Fibroblast of lung (primary cell): ENCODE data around the gene NHS. TPM values are rescaled to one million over a fixed set of nuclear protein-coding genes. Genes with fewer than 3 reads are reported as not detected.

Source experiments
- DNase-seq, 2 donors: peaks; one replicate each; pipeline versions ENCODE4 v3.0.0 to v3.0.0-alpha.2; 2010; ENCODE audit warnings: low read depth in 2 of 2
- H2AFZ ChIP-seq: 2 replicates; pipeline ENCODE4 v1.5.1; 2012; ENCODE audit warnings: low read length, control low read depth, inconsistent platforms
- H3K27ac ChIP-seq: 2 replicates; pipeline ENCODE4 v1.5.1; 2011; ENCODE audit warnings: low read length, control low read depth; ENCODE audit not compliant: insufficient read depth
- H3K27me3 ChIP-seq: 2 replicates; pipeline ENCODE4 v1.5.1; 2011; ENCODE audit warnings: mild to moderate bottlenecking, low read length; ENCODE audit not compliant: control insufficient read depth, insufficient read depth
- H3K36me3 ChIP-seq: 2 replicates; pipeline ENCODE4 v1.5.1; 2011; ENCODE audit warnings: low read length; ENCODE audit not compliant: control insufficient read depth, insufficient read depth
- H3K4me1 ChIP-seq: 2 replicates; pipeline ENCODE4 v1.5.1; 2011; ENCODE audit warnings: low read length; ENCODE audit not compliant: control insufficient read depth, insufficient read depth; ENCODE audit errors: extremely low read depth
- H3K4me2 ChIP-seq: 2 replicates; pipeline ENCODE4 v1.5.1; 2011; ENCODE audit warnings: low read length, control low read depth; ENCODE audit not compliant: insufficient read depth; ENCODE audit errors: extremely low read depth
- H3K4me3 ChIP-seq, 4 experiments: fragments of 200-600 bp in 1 of 4; sonication (generic) in 1 of 4; replicated peaks in 1 of 4; 2 replicates each; pipeline ENCODE4 v1.5.1; 2011 to 2016; ENCODE audit warnings: low read length in 4 of 4, low read depth in 3 of 4, mild to moderate bottlenecking in 3 of 4, control low read depth in 2 of 4, inconsistent platforms in 1 of 4, mixed read lengths in 1 of 4; ENCODE audit not compliant: insufficient read depth in 1 of 4; ENCODE audit errors: control extremely low read depth in 1 of 4
- H3K79me2 ChIP-seq: 2 replicates; pipeline ENCODE4 v1.5.1; 2012; ENCODE audit warnings: mild to moderate bottlenecking, low read length, inconsistent platforms; ENCODE audit not compliant: control insufficient read depth, insufficient read depth
- H3K9ac ChIP-seq: 2 replicates; pipeline ENCODE4 v1.5.1; 2011; ENCODE audit warnings: mild to moderate bottlenecking, low read length, control low read depth; ENCODE audit not compliant: insufficient read depth
- H3K9me3 ChIP-seq: 2 replicates; pipeline ENCODE4 v1.5.1; 2012; ENCODE audit warnings: low read depth, low read length; ENCODE audit not compliant: control insufficient read depth, insufficient read depth
- H4K20me1 ChIP-seq: 2 replicates; pipeline ENCODE4 v1.5.1; 2011; ENCODE audit warnings: low read length; ENCODE audit not compliant: control insufficient read depth, insufficient read depth; ENCODE audit errors: extremely low read depth
- EZH2 ChIP-seq: IDR thresholded peaks from 2 replicates; pipeline ENCODE4 v1.5.1; 2012; ENCODE audit warnings: low read length, control low read depth, mild to moderate bottlenecking; ENCODE audit errors: missing control alignments
- polyA plus RNA-seq, 2 donors: library from polyadenylated mRNA; depleted of rRNA in 1 of 2; stranded (reverse) in 1 of 2; unstranded in 1 of 2; fragments of >200 nt; gene quantifications; 2 replicates each; pipeline ENCODE4 v1.2.1, GENCODE V29; 2011 to 2012; ENCODE audit warnings: missing spikeins in 1 of 2
- total RNA-seq: library from RNA; depleted of rRNA; stranded (reverse); fragments of >200 nt; gene quantifications from 2 replicates; pipeline ENCODE4 v1.2.1, GENCODE V29; 2014
- TF ChIP-seq, protein P1 (sequence below), 2 donors: IDR thresholded peaks in 1 of 2; conservative IDR thresholded peaks in 1 of 2; 1 replicate in 1 of 2; 2 replicates in 1 of 2; pipeline ENCODE4 v1.5.1; 2011 to 2012; ENCODE audit warnings: low read length in 2 of 2, control low read depth in 1 of 2, inconsistent platforms in 1 of 2, low read depth in 1 of 2, mild to moderate bottlenecking in 1 of 2

The NHS gene
- total and polyA plus RNA-seq, 2 donors (not counting 1 experiment from before 2014, with no cell fraction given) = 1.4 to 3.8 TPM

DNA sequence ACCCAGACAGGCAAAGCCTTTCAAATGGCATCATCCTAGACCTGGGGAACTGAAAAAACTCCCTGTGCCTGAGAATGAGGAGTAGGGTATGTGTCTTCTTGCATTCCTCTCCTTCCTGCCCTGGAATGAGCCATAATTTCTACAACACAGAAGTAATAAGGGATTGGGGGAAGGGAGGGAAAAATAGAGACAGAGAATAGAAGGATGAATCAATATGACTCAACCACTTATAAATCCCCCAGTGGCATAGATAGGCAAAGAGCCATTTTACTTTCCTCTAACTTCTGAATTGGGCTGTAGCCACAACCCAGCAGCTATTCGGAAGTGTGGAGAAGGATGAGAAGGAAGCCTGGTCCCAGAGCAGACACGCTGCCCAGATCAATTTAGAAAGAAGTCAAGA lies 99.9 kb downstream of the NHS start:
- H3K9ac ChIP-seq = no peak overlapping the region
- no peaks in the 10 kb centered on the region for H4K20me1 ChIP-seq
- no peaks in the 10 kb centered on the region for H3K9me3 ChIP-seq
- no peaks in the 10 kb centered on the region for H3K36me3 ChIP-seq
- no peak overlapping the region for H3K27ac ChIP-seq
- DNase-seq = peak in 1 of 2 donors; percentile 84
- H3K4me2 ChIP-seq = no peak overlapping the region
- H3K27me3 ChIP-seq = no peaks in the 10 kb centered on the region
- no peaks in the 10 kb centered on the region for H3K4me1 ChIP-seq
- no peak overlapping the region for H2AFZ ChIP-seq
- no peaks in the 10 kb centered on the region for H3K79me2 ChIP-seq
- H3K4me3 ChIP-seq = no peak overlapping the region
- TF ChIP-seq, protein P1, sequence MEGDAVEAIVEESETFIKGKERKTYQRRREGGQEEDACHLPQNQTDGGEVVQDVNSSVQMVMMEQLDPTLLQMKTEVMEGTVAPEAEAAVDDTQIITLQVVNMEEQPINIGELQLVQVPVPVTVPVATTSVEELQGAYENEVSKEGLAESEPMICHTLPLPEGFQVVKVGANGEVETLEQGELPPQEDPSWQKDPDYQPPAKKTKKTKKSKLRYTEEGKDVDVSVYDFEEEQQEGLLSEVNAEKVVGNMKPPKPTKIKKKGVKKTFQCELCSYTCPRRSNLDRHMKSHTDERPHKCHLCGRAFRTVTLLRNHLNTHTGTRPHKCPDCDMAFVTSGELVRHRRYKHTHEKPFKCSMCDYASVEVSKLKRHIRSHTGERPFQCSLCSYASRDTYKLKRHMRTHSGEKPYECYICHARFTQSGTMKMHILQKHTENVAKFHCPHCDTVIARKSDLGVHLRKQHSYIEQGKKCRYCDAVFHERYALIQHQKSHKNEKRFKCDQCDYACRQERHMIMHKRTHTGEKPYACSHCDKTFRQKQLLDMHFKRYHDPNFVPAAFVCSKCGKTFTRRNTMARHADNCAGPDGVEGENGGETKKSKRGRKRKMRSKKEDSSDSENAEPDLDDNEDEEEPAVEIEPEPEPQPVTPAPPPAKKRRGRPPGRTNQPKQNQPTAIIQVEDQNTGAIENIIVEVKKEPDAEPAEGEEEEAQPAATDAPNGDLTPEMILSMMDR (conservative IDR thresholded peaks at IDR 0.05 in 1 of 2, IDR thresholded peaks at IDR 0.05 in 1 of 2; ENCODE audit: low read depth in 1 of 2, low read length in 2 of 2) = no peak
- no peak for TF ChIP-seq EZH2

DNA sequence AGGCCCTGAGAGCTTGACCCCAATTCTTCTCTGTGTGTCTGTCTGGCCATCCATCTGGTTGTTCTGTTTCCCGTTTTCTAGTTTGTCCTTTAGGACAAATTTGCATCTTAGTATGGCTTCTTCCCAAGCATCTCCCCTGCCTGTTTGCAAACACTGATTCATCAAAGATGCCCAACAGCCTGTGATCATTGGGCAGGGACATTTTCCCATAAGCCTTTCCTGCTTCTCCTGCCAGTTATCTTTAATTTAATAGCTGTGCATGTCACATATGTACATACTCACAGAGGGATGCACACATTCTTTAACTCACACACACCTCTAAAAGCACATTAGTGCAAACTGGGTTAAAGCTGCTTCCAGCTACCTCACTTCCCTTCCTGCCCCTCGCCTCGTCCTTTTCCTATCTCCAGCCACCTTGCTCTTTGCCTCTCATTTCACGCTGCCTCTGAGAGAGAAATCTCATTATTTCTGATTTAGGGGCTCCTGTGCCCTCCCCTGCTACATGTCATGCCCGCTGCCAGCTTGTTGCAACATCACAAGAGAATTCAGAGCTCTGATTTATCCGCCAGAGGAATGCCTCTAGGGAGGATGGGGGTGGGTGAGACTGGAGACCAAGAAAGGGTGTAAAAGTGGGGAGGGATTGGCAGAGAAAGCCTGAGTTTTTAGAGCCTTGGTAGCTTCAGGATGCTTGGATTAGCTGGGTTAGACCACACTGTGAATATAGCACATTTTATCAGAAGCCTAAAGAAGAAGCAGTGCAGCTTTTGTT lies 100.6 kb downstream of the NHS start:
- peak; percentile 5 to 33 for DNase-seq
- no peaks in the 10 kb centered on the region for H3K4me1 ChIP-seq
- no peak overlapping the region for H2AFZ ChIP-seq
- no peak overlapping the region for H3K9ac ChIP-seq
- no peaks in the 10 kb centered on the region for H3K36me3 ChIP-seq
- H3K4me2 ChIP-seq = no peak overlapping the region
- TF ChIP-seq, protein P1 (conservative IDR thresholded peaks at IDR 0.05 in 1 of 2, IDR thresholded peaks at IDR 0.05 in 1 of 2; ENCODE audit: low read depth in 1 of 2, low read length in 2 of 2) = no peak
- TF ChIP-seq EZH2 = no peak
- no peaks in the 10 kb centered on the region for H4K20me1 ChIP-seq
- H3K4me3 ChIP-seq = no peak overlapping the region
- H3K27ac ChIP-seq = no peak overlapping the region
- no peaks in the 10 kb centered on the region for H3K9me3 ChIP-seq
- H3K79me2 ChIP-seq = no peaks in the 10 kb centered on the region
- no peaks in the 10 kb centered on the region for H3K27me3 ChIP-seq

DNA sequence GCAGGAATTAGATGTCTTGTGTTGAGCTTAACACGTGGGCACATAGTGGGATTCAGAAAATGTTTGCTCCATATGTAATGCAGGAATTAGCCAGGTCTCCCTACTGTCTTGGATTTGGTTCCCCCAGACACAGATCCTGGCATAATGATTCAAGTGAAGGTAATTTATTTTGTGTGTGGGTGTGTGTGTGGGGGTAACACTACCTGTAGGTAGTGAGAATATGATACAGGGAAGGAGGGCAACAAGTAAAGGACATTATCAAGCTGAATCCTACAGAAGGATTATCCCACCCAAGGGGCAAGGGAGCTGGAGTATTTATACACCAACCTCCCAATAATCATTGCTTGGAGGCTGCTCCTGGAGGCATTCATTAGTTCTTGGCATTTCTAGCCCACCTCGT lies 101.4 kb downstream of the NHS start:
- no peaks in the 10 kb centered on the region for H3K79me2 ChIP-seq
- TF ChIP-seq EZH2 = no peak
- TF ChIP-seq, protein P1 (conservative IDR thresholded peaks at IDR 0.05 in 1 of 2, IDR thresholded peaks at IDR 0.05 in 1 of 2; ENCODE audit: low read depth in 1 of 2, low read length in 2 of 2) = no peak
- DNase-seq = no peak
- no peaks in the 10 kb centered on the region for H4K20me1 ChIP-seq
- no peaks in the 10 kb centered on the region for H3K9me3 ChIP-seq
- H3K9ac ChIP-seq = no peak overlapping the region
- H3K4me2 ChIP-seq = no peak overlapping the region
- H3K27ac ChIP-seq = no peak overlapping the region
- H3K4me3 ChIP-seq = no peak overlapping the region
- no peaks in the 10 kb centered on the region for H3K4me1 ChIP-seq
- H3K36me3 ChIP-seq = no peaks in the 10 kb centered on the region
- no peaks in the 10 kb centered on the region for H3K27me3 ChIP-seq
- no peak overlapping the region for H2AFZ ChIP-seq
